ENCODE results near the gene CHRM5.

CHRM5 gene

DNA sequence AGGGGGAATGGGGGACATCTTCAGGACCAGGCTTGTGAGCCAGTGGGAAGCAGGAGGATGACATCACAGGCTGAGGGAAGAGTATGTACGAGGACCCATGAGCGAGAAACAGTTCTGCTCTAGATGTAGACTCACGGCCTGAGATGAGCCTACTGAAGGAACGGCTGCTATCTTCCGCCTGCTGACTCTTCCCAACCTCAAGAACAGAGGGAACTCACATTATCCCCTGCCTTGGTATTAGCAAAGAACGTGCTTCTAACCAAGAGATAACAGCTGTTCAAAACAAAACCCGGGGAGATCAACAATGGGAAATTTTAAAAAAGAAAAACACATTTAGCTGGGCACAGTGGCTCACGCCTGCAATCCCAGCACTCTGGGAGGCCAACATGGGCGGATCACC lies 45.4 kb downstream of the CHRM5 start:
- TF ChIP-seq, protein P1, sequence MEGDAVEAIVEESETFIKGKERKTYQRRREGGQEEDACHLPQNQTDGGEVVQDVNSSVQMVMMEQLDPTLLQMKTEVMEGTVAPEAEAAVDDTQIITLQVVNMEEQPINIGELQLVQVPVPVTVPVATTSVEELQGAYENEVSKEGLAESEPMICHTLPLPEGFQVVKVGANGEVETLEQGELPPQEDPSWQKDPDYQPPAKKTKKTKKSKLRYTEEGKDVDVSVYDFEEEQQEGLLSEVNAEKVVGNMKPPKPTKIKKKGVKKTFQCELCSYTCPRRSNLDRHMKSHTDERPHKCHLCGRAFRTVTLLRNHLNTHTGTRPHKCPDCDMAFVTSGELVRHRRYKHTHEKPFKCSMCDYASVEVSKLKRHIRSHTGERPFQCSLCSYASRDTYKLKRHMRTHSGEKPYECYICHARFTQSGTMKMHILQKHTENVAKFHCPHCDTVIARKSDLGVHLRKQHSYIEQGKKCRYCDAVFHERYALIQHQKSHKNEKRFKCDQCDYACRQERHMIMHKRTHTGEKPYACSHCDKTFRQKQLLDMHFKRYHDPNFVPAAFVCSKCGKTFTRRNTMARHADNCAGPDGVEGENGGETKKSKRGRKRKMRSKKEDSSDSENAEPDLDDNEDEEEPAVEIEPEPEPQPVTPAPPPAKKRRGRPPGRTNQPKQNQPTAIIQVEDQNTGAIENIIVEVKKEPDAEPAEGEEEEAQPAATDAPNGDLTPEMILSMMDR (IDR thresholded peaks at IDR 0.05): no peak

DNA sequence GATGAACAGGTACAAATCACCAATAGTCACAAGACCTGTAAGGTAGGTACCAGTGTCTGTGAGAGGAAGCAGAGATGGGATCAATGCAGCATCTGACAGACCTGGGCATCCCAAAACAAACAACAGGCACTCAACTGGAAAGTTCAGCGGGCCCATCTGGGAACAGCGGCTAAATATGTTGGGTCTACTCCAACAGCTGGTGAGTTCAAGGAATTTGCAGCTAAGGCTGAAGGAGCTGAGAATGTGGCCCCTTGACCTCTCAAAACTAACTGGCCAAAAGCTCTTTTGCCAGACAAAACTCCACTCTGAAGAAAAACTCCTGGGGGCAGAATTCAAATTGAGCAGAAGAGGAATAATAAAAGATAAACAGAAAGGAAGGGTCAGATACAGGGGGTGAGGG lies 46.3 kb downstream of the CHRM5 start:
- TF ChIP-seq, protein P1 (IDR thresholded peaks at IDR 0.05): no peak

DNA sequence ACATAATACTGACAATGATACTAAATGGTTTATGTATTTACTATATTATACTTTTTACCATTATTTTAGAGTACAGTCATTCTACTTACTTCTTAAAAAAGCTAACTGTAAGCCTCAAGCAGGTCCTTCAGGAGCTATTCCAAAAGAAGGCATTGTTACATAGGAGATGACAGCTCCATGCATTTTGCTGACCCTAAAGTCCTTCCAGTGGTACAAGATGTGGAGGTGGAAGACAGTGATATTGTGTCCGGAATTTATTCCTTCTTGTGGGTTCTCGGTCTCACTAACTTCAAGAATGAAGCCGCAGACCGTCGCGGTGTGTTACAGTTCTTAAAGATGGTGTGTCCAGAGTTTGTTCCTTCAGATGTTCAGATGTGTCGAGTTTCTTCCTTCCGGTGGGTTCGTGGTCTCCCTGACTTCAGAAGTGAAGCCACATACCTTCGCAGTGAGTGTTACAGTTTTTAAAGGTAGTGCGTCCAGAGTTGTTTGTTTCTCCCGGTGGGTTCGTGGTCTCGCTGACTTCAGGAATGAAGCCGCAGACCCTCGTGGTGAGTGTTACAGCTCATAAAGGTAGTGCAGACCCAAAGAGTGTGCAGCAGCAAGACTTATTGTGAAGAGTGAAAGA lies 49.8 kb downstream of the CHRM5 start:
- TF ChIP-seq, protein P1 (IDR thresholded peaks at IDR 0.05): no peak

DNA sequence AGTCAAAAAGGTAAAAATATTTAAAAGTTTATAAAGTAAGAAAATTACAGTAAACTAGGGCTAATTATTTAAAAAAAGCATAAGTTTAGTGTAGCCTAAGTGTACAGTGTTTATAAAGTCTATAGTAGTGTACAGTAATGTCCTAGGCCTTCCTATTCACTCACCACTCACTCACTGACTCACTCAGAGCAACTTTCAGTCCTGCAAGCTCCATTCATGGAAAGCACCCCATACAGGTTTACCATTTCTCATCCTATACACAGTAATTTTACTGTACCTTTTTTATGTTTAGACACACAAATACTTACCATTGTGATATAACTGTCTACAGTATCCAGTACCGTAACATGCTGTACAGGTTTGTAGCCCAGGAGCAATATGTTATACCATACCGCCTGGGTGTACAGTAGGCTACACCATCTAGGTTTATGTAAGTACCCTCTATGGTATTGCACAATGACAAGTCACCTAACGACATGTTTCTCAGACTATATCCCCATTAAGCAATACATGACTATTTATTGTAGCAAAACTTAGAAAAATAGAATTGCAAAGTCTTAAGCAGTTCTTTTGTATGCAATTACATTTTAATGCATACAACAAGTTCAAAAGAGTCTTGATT lies 51.2 kb downstream of the CHRM5 start:
- TF ChIP-seq, protein P1 (IDR thresholded peaks at IDR 0.05): no peak

DNA sequence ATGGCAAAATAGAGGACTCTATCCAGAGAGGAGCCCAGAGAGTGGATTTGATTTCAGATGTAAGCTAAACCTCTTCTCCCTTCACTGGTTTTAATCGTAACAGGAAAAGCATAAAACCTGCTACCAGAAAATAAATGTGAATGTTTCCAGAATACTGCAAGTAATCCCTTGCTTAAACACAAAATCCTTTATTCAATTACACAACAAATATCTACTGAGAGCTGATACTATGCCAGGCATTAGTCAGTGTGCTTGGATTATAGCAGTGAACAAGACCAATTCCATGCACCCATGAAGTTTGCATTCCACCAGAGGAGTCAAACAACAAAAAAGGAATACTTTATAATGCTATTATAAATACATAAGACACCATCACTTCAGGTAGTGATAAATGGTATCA lies 55.6 kb downstream of the CHRM5 start:
- TF ChIP-seq, protein P1 (IDR thresholded peaks at IDR 0.05): no peak

DNA sequence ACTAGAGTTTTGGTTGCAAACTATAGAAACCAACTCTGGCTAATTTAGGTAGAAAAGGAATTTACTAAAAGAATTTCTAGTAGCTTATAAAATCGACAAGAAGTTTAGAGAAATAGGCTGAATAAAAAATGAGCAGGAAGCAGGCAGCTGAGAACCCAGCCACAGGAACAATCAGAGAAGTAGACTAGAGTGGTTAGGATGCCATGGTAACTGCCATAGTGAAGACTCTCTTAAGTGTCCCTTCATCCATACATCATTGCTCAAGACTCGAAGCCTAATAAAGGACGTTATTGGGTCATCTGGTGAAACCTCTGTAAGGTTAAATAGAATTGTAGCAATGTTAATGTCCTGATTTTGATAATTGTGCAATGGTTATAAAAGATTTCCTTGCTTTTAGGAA lies 57.0 kb downstream of the CHRM5 start:
- TF ChIP-seq, protein P1 (IDR thresholded peaks at IDR 0.05): no peak

DNA sequence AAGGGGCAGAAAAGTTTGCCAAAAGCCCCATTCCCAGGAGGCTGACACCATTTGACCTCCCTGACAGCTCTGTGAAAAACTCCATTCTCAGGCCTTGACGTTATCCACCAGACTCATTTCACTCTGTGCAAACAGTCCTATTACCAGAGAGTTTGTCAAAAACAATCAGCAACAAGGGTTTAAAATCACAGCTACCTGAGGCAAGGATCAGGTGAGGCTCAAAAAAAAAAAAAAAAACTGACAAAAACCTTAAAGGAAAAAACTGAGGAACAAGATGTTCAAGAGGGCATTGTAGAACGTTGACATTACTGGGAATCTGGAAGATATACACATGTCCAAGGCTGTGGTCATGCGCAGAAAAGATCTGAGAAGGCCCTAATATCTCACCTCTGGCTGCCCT lies 59.3 kb downstream of the CHRM5 start:
- TF ChIP-seq, protein P1 (IDR thresholded peaks at IDR 0.05): no peak

Measured in LNCAP (cell line).